Activated CD4-positive, alpha-beta T cell treated with anti-CD3 and anti-CD28 coated beads, Interleukin-2, amount 50 U/mL, for 48 hours (primary cell): ENCODE measurements around the gene SYNE1.
"Not testable (repeated sequence)": the region's sequence is repeated elsewhere in the genome, so short reads cannot be mapped to it uniquely, and the experiment has no call there.

Experiments used
- DNase-seq, 2 experiments: peaks; one replicate each; pipeline ENCODE4 v3.0.0-alpha.2; 2020

SYNE1 gene

GRCh38 chr6:152637296-152638047 is at the start of gene SYNE1:
SYNE1 (minus strand) TSS chr6:152637362; CDS start chr6:152628331, 9,031 bp downstream.
- DNase-seq = no peak

GRCh38 chr6:152685819-152686218 is 48.7 kb upstream of the SYNE1 start:
- DNase-seq = no peak

- not testable (repeated sequence) for DNase-seq
Observed at GRCh38 chr6:152682935-152683334, 45.8 kb upstream of the SYNE1 start.

- DNase-seq = no peak
Observed at GRCh38 chr6:152682141-152682540, 45.0 kb upstream of the SYNE1 start.

GRCh38 chr6:152680879-152681517 is 43.8 kb upstream of the SYNE1 start:
- no peak for DNase-seq

GRCh38 chr6:152680151-152680550 is 43.0 kb upstream of the SYNE1 start:
- DNase-seq = no peak

GRCh38 chr6:152673236-152673635 is 36.1 kb upstream of the SYNE1 start:
- DNase-seq = no peak

GRCh38 chr6:152671171-152671570 is 34.0 kb upstream of the SYNE1 start:
- DNase-seq = no peak

- no peak for DNase-seq
Observed at GRCh38 chr6:152669895-152670294, 32.7 kb upstream of the SYNE1 start.

GRCh38 chr6:152661776-152662175 is 24.6 kb upstream of the SYNE1 start:
- DNase-seq = no peak

GRCh38 chr6:152651986-152652385 is 14.8 kb upstream of the SYNE1 start:
- no peak for DNase-seq

- DNase-seq = no peak
Observed at GRCh38 chr6:152648105-152648504, 10.9 kb upstream of the SYNE1 start.

GRCh38 chr6:152646732-152647131 is 9.6 kb upstream of the SYNE1 start:
- not testable (repeated sequence) for DNase-seq

- DNase-seq = peak; percentile 12 to 29
Observed at GRCh38 chr6:152642578-152643375, 5.6 kb upstream of the SYNE1 start.

GRCh38 chr6:152636609-152637295 is 410 bp downstream of the SYNE1 start:
- DNase-seq = no peak

- DNase-seq = no peak
Observed at GRCh38 chr6:152636021-152636608, 1.0 kb downstream of the SYNE1 start.

- DNase-seq = no peak
Observed at GRCh38 chr6:152634773-152635172, 2.4 kb downstream of the SYNE1 start.

GRCh38 chr6:152632121-152632782 is 4.9 kb downstream of the SYNE1 start:
- DNase-seq = no peak

- DNase-seq = no peak
Observed at GRCh38 chr6:152631376-152631775, 5.8 kb downstream of the SYNE1 start.

GRCh38 chr6:152630832-152631231 is 6.3 kb downstream of the SYNE1 start:
- DNase-seq = no peak

GRCh38 chr6:152625213-152625612 is 11.9 kb downstream of the SYNE1 start:
- no peak for DNase-seq

- not testable (repeated sequence) for DNase-seq
Observed at GRCh38 chr6:152614776-152615175, 22.4 kb downstream of the SYNE1 start.
